HK-2 (cell line): ENCODE results near the gene NAIF1.
"Not testable (repeated sequence)": the region's sequence is repeated elsewhere in the genome, so short reads cannot be mapped to it uniquely, and the experiment has no call there.

ENCODE experiments used
- DNase-seq: peaks from one replicate; pipeline ENCODE4 v3.0.0-alpha.2; 2018; ENCODE audit not compliant: unreplicated experiment

NAIF1 gene

DNA sequence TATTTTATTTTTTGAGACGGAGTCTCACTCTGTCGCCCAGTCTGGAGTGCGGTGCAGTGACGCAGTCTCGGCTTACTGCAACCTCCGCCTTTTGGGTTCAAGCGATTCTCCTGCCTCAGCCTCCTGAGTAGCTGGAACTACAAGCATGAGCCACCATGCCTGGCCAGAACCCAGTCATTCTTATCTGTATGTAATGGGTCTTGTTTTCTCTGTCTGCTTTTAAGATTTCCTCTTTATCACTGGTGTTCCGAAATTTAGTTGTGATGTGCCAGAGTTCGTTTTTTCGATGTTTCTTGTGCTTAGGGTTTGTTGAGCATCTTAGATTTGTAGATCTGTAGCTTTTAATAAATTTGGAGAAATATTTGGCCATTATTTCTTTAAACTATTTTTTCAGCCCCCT lies 20.1 kb upstream of the NAIF1 start:
- no peak for DNase-seq

DNA sequence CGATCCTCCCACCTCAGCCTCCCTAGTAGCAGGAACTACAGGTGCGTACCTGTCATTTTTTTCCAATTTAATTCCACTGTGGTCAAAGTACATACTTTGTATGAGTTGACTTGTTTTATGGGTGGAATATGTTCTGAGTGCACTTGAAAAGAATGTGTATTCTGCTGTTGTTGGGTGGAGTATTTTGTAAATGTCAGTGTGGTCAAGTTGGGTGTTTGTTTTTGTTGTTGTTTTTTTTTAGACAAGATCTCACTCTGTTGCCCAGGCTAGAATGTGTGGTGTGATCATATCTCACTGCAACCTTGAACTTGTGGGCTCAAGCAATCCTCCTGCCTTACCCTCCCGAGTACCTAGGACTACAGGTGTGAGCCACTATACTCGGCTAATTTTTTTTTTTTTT lies 18.8 kb upstream of the NAIF1 start:
- no peak for DNase-seq

DNA sequence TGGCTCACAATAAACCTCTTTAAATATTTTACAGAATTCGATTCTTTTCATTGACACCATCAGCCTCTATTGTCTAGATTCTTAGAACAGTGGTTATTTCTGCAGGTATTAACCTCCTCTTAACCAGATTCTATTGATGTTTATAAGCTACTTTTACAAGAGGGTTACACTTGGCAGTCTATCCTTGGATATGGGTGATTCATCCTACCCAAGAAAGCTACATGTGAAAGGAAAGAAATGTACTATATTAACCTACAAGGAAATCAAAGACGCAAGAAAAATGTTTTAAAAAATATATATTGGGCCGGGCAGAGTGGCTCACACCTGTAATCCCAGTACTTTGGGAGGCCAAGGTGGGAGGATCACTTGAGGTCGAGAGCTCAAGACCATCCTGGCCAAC lies 17.6 kb upstream of the NAIF1 start:
- DNase-seq: no peak

DNA sequence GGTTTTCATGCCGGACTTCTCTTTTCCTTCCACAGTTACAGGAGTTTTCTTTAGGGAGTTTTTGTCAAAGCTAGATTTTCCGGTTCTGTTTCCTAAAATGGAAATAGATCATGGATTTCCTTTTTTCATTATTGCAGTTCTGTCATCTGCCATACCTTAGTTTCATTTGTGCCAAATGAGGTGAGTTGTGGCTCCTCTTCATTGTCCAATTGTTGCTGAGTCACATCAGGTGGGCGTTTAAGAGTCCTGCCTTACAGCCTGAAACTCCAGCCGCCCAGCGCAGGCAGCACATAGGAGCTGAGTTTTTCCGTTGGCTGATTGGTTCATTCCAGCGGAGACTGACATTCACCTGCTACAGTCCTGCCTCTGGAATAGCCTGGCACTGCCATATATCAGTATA lies 15.0 kb upstream of the NAIF1 start:
- no peak for DNase-seq

DNA sequence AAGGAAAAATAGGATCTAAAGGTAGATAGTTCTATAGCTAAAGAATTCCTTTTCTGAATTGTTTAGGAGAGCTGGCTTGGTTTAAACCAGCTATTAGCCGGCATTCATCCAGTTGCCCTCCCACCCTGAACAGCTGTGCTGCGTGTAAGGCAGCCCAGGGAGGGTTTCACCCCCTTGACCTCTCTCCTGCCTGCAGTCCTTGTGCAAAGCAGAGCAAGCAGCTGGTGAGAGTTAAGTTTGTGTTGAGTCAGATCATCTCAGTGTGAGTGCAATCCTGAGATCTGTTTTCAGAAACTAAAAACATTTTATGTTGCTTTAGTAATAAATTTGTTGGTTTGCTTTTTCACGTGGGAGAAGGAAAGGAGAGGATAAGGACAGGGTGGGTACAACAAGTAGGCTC lies 13.9 kb upstream of the NAIF1 start:
- DNase-seq: no peak

DNA sequence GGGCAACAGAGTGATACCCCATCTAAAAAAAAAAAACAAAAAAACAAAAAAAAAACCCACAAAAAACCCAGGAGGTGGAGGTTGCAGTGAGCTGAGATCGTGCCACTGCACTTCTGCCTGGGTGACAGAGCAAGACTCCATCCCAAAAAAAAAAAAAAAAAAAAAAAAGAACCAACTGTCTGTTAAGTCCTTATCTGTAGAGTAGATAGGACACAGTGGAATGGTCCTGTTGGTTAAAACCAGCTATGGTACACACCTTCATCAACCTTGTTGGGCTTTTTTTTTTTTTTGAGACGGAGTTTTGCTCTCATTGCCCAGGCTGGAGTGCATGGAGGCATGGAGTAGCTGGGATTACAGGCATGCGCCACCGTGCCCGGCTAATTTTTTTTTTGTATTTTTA lies 13.1 kb upstream of the NAIF1 start:
- DNase-seq: no peak

DNA sequence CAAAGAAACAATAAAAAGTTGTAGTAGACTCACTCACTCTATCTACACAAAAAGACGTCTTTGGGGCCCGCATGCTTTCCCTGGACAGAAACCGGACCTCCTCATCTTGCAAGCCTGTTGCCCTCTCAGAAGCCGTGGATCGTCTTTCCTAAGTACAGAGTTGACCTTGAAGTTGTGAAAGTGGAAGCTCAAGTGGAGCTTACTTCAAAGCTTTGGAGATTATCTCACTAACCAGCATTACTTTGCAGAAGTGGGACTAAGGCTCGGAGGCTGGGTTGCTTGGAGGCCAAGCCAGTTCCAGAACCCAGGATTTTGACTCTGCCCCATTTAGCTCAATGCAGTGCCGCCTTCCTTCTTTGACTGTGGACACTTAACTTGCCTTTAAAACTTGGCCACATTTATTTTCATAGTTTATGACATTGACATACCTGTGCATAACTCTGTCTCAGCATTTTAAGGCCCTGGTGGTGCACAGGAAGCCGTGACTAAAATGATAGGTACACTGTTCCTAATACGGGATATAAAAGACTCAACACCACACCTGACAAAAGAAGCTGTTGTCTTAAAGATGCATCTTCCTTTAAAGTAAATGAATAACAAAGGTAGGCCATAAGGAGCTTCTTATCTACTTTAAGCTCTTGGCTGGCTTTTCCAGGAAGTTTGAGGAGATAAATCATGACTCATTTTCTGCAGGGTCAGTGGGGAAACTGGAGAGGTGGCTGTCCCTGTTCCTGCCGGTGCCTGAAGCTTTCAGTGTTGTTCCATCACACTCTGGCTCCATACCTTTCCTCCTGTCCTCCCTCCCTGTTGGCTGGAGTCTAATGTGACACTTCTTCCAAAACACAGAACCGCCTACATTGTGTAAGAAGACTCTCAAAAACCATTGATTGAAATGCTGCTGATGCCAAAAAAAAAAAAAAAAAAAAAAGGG lies 11.6 kb upstream of the NAIF1 start:
- peak; percentile 37 for DNase-seq

DNA sequence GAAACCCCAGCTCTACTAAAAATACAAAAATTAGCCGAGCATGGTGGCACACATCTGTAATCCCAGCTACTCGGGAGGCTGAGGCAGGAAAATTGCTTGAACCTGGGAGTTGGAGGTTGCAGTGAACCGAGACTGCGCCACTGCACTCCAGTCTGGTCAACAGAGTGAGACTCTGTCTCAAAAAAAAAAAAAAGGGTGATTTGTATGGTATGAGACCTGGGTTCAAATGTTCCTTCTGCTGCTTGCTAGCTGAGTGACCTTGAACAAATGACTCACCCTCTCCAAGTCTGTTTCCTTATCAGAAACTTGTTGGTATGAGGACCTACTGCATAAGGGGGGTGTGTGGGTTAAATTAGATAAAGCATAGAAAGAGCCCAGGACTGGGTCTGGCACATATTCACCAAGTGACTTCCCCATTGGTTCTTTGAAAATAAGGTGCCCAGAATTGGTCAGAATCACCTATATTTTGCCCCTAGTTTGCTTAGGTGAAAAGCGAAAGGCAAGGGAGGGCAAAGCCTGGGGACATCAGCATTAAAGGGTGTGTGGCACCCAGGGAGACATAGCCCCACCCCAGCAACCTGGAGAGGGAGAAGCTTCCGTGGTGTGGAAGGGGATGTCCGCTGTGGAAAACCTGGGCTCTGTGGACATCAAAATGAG lies 10.9 kb upstream of the NAIF1 start:
- no peak for DNase-seq

DNA sequence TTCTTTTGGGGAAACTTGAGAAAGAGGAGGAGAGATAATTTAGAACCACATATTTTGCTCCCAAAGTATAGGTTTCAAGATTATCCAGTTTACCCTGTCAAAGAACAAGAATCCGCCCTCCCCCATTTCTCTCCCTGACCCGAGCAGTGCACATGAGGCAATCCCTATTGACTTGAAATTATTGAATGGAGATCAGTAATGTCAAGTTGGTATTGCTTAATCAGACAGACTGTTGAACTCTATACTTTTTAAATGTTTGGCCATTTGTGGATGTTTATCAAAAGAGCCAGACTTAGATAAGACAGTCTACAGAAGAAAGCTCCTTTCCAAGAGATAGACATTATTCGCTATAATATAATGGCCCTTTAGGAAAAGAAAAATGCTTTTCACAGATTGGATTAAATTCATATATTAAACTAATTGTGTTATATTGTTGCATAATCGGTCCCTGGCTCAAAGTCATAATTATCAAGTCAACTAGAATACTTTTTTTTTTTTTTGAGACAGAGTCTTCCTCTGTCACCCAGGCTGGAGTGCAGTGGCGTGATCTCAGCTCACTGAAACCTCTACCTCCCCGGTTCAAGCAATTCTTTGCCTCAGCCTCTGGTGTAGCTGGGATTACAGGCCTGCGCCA lies 6.2 kb upstream of the NAIF1 start:
- no peak for DNase-seq

DNA sequence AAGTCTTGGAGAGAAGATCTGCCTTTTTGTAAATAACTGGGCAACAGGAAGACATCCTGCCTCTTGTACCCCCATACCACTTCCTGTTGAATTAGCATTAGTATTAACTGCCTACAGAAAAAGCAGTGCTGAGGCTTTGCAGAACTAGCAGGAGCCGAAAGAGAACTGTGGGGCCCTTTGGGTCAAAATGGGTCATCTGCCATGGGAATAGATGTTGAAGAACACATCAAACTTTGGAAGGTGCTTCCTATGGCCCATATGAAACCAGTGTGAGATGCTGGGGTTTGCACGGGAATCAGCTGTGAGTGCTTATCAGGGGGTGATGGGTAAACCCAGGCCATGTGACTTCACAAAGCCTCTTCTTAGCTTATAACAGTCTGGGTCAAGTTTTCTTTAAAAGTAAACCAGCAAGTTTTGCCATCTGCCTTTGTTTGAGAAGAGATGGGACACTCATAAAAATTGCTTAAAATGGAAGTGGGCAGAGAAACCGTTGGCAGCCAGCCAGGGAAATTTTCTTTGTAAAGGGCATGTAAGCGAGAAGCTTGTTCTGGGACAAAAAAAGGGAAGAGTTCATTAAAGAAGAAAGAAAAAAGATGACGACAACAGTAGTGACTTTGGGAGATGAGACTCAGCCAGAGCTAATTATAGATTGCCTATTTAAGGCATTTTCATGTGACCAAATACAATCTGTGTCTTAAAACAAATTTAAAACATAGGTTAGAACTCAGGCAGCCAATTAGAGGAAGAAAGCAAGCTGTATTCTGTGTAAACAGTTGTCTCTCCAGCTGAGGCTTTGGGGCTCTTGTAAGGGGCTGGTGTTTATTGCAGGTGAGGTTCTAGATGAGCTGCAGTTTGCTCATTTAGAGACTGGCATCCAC lies 5.3 kb upstream of the NAIF1 start:
- no peak for DNase-seq

DNA sequence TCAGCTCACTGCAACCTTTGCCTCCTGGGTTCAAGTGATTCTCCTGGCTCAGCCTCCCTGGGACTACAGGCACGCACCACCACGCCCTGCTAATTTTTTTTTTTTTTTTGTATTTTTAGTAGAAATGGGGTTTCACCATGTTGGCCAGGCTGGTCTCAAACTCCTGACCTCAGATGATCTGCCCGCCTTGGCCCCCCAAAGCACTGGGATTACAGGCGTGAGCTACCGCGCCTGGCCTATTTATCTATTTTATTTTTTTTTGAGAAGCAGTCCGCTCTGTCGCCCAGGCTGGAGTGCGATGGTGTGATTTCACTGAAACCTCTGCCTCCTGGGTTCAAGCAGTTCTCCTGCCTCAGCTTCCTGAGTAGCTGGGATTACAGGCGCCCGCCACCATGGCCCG lies 4.4 kb upstream of the NAIF1 start:
- DNase-seq: not testable (repeated sequence)

DNA sequence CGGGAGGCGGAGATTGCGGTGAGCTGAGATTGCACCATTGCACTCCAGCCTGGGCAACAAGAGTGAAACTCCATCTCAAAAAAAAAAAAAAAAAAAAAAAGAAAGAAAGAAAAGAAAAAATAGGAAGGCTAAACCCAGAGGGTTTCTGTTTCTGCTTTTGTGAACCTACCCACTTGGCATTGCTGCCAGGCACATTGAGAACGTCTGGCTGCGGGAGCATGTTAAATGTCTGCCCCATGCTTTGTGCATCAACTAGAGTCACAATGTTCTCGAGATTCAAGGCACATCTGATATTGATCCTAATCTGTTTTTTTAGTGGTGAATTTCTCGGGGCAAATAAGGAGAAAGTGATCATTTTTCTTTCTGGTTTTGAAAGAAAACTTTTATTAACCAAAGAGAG lies 3.8 kb upstream of the NAIF1 start:
- DNase-seq: no peak

DNA sequence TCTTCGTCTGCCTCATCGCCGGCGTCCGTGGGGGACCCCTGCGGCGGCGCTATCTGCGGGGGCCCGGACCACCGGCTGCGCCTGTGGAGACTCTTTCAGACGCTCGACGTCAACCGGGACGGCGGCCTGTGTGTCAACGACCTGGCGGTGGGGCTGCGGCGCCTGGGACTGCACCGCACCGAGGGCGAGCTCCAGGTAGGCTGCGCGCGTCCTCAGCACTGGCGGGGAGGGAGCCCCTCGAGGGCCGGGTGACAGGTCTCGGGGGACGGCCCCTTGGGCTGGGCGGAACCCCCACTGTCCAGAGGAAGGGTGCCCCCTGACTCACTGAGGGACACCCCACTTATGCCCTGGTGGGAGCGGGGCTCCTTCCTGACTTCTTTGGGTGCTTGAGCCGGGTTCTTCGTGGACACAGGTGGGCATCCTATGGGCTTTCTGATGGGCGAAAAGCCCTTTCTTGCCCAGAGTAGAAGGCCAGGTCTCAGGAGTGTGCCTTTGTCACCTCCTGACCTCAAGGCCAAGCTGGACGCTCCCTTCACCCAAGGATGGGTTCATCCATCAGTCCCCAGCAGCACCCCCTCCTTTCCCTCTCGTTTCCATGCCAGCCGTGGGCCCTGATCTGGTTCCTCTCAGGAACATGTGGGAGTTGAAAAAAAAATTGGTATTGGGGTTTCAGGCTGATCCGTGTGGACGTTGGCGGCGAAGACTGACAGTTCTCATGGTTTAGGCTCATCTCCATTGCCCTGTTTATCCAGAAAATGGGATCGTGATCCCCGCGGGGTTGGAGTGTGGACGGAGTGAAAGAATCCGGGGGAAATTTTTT lies 1.5 kb upstream of the NAIF1 start:
- DNase-seq: no peak

DNA sequence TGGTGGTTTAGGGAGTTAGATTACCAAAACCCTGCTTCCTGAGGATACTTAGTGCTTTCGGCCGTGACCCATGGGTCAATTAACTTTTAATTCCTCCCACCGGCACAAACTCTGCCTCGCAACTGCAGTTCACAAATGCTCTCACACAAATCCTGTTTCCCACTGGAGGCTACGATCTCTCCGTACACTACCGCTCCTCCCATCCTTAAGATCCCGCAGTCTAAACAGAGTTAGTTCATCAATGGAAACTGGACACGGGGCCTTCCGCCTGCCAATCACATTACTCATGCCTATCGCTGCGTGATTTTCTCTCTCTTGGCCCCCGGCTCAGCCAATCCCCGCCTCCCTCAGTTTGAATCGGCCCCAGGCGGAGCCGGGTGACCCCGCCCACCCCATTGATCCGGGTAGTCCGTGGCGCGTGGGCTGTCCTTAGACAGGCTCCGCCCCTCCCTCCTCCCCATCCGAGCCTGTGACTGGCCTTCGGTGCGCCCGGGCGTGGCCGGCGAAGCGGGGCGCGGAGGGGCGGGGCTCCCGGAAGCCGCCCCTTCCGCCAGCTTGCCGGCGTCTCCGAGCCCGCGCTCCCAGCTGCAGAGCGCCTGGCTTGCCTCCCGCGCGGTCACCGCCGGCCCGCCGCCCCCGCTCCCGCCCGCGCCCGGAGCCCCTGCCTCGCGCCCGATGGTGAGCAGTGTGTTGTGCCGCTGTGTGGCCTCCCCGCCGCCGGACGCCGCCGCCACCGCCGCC lies 695 bp upstream of the NAIF1 start, which contains the start of gene SLC25A25:
SLC25A25 (plus strand) TSS at position 588 of the 741 bp plus-strand sequence; CDS start at position 676, 88 bp downstream.
- peak; percentile 100 for DNase-seq

DNA sequence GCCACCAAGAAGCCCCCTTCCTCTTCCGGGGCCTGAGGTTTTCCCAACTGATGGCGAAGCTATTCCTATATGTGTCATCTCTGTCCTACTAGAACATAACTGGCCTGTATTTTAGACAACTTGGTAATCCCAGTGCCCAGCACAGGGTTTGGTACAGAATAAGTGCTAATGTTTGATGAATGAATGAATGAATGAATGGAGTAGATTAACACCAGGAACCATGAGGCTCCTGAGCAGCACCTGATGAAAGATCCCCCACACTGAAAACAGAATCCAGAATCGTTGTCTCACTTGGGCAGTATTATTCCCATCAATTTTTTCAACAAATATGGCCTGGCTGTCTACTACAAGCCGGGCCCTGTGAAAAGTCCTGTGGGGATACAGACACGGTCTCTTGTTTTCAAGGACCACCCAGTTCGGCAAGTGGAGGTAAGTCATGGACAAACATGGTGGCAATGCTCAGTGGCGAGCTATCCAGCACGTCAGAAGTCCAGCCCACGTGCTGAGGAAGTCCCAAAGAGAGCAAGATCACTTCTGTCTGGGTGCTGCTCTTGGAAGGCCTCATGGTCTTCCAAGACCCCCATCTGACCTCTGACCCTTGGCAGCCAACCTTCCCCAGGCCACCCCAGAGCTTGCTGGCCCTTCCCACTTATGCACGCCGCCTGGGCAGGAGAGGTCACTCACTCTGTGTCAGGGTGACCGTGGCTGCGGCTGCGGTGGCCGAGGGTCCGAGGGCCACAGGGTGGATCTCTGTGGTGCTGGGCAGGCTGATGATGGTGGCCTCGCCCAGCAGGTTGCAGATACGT lies 1.0 kb downstream of the NAIF1 start:
- DNase-seq: no peak

DNA sequence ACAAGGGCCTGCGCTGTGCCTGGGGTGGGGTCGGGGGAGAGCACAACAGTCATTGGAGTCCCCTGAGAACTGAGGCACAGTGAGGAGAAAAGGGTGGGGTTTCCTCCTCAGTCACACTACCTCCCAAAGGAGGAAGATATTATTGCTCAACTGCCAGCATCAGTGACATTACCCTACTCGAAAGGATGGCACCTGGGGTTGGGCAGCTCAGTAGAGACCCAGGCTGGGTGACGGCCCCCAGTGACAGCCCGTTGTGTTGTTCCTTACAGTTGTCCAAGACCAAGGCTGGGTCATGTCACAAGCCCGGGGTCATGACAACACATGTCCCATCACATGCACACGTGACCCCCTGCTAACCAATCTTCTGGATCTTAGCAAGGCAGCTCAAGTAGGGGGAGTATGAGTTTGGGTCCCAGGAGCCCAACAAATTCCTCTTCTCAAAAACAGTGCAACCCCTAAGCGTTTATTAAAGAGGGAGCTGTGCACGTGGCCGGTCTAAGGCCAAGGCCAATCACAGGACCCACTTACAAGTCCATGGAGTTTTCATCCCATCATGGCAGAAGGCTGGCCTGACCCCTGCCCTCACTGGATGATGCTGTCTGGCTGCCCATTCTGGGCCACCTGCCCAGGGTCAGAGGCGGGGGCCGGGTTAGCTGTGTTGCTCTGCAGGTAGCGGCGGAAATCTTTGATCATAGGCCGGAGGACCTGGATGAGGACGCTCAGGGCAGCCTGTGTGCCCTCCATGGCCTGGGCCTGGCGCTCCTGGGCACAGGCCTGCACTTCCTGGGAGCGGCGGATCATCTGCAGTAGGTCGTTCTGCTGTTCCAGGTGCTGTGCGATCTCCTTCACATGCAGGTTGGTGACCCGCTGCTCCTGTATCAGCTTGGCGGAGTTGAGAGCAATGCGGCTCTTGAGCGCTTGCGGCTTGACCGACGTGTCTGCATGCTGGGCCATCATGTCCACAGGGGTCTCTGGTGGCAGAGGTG lies 4.0 kb downstream of the NAIF1 start:
- no peak for DNase-seq

DNA sequence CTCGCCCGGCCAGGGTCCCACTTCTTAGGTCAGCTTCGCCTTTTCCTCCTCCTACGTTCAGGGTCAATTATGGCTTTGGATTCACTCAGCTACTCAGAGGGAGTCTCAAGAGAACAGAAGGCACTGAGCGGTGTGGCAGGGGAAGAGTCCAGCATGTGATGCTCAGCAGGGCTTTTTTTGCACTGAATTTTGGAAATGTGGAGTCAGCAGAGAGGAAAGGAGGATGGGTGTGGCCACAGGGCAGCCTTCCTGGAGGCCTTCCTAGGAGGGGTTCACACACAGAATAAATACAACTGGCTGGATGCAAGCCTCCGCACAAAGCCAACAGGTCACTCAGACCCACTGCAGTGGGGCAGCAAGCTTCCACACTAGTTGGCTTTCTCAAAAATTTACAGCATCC lies 4.8 kb downstream of the NAIF1 start:
- no peak for DNase-seq
